Stomach (tissue), 9 donors: ENCODE data around the gene ZBTB49. TPM values are rescaled to one million over a fixed set of nuclear protein-coding genes. Genes with fewer than 3 reads are reported as not detected.
"Not testable (repeated sequence)": the region's sequence is repeated elsewhere in the genome, so short reads cannot be mapped to it uniquely, and the experiment has no call there.

ENCODE experiments used
- DNase-seq, 2 donors: peaks; one replicate each; pipeline versions ENCODE4 v3.0.0 to v3.0.0-alpha.2; 2013 to 2019
- H3K27ac ChIP-seq, 5 donors: fragments of 200-600 bp in 4 of 5; sonication (generic) in 4 of 5; one replicate each; pipeline ENCODE4 v1.5.1; 2013 to 2019; ENCODE audit warnings: mild to moderate bottlenecking in 1 of 5, moderate library complexity in 1 of 5
- H3K27me3 ChIP-seq, 3 donors: fragments of 200-600 bp; sonication (generic); one replicate each; pipeline ENCODE4 v1.5.1; 2017 to 2019; ENCODE audit warnings: mixed run types in 1 of 3
- H3K36me3 ChIP-seq, 4 donors: fragments of 200-600 bp; sonication (generic); 1 replicate in 3 of 4; 2 replicates in 1 of 4; pipeline ENCODE4 v1.5.1; 2016 to 2019
- H3K4me1 ChIP-seq, 4 donors: fragments of 200-600 bp; sonication (generic); one replicate each; pipeline ENCODE4 v1.5.1; 2016 to 2019
- H3K4me3 ChIP-seq, 4 donors: fragments of 200-600 bp; sonication (generic) in 3 of 4; one replicate each; pipeline ENCODE4 v1.5.1; 2016 to 2019; ENCODE audit warnings: mild to moderate bottlenecking in 1 of 4
- H3K9me3 ChIP-seq, 4 donors: fragments of 200-600 bp; sonication (generic); one replicate each; pipeline ENCODE4 v1.5.1; 2016 to 2019
- CTCF ChIP-seq, 7 experiments: fragments of 450-650 bp in 4 of 7; fragments of 200-600 bp in 3 of 7; sonication (generic) in 3 of 7; IDR thresholded peaks; one replicate each; pipeline ENCODE4 v1.5.1; 2016 to 2019; ENCODE audit warnings: antibody characterized with exemption in 7 of 7, control low read depth in 2 of 7, mild to moderate bottlenecking in 1 of 7
- EP300 ChIP-seq: sonication (generic); formaldehyde crosslinking; IDR thresholded peaks from one replicate; pipeline ENCODE4 v1.6.1; 2017; ENCODE audit warnings: antibody characterized with exemption
- POLR2A ChIP-seq, 4 donors: fragments of 450-650 bp; IDR thresholded peaks; one replicate each; pipeline ENCODE4 v1.6.1; 2016; ENCODE audit warnings: antibody characterized with exemption in 4 of 4, control low read depth in 2 of 4, mild to moderate bottlenecking in 1 of 4, moderate library complexity in 1 of 4
- POLR2AphosphoS5 ChIP-seq, 3 donors: sonication (generic); formaldehyde crosslinking; IDR thresholded peaks; one replicate each; pipeline ENCODE4 v1.6.1; 2016; ENCODE audit warnings: antibody characterized with exemption in 3 of 3
- WGBS, 5 donors: extraction: QIAGEN DNeasy Blood & Tissue Kit in 3 of 5; methylation state at CpG; one replicate each; pipeline versions ENCODE4 v1.1.5 to v1.1.7; 2013 to 2018; 5-methylcytosine and 5-hydroxymethylcytosine counted together
- intact Hi-C: fragments of 100-400 bp; cut with DNase I; formaldehyde crosslinking; loops from one replicate; pipeline ENCODE4 v1.15.1; 2023; ENCODE audit warnings: low total_unique reads
- polyA plus RNA-seq, 3 donors: library from polyadenylated mRNA; stranded (reverse); fragments of 200-250 nt; gene quantifications; one replicate each; pipeline ENCODE4 v1.2.3, GENCODE V29; 2013
- total RNA-seq, 5 donors: library from RNA; depleted of rRNA; stranded (reverse); fragments of >200 nt; gene quantifications; one replicate each; pipeline versions ENCODE4 v1.1.0 to v1.2.3, GENCODE V29; 2014 to 2016
- donor health status: healthy with polysubstance abuse.
- donor health status: Bipolar disorder and iron deficiency.
- donor health status: healthy.

ZBTB49 gene
- total and polyA plus RNA-seq, 8 donors, result 0.29 to 7.6 (median 2.7) TPM; not detected in 1

GRCh38 chr4:4341861-4342650, 52.0 kb downstream of the ZBTB49 start:
- H3K27ac ChIP-seq, result no peak overlapping the region
- H3K4me1 ChIP-seq, result no peaks in the 10 kb centered on the region
- no peak for DNase-seq
- intact Hi-C loops, result no loop called here
- H3K27me3 ChIP-seq, result peaks cover 0 to 25% (median 5%) of the 10 kb centered on the region in 3 donors
- TF ChIP-seq EP300 (no peak), CTCF (IDR thresholded peaks at IDR 0.05) (no peak), POLR2A (IDR thresholded peaks at IDR 0.05) (no peak), POLR2AphosphoS5 (IDR thresholded peaks at IDR 0.05) (no peak)
- no peaks in the 10 kb centered on the region for H3K36me3 ChIP-seq
- H3K4me3 ChIP-seq, result no peak overlapping the region
- H3K9me3 ChIP-seq, result no peaks in the 10 kb centered on the region
- 87 to 94% (median 90%) methylated on average over 9 of the region's 9 CpGs for WGBS, 5 donors

GRCh38 chr4:4343038-4343437, 53.0 kb downstream of the ZBTB49 start:
- Histone ChIP-seq H3K36me3 (no peaks in the 10 kb centered on the region), H3K4me3 (no peak overlapping the region), H3K4me1 (no peaks in the 10 kb centered on the region), H3K9me3 (no peaks in the 10 kb centered on the region), H3K27ac (no peak overlapping the region), H3K27me3 (peaks cover 0 to 25% (median 5%) of the 10 kb centered on the region in 3 donors)
- intact Hi-C loops, result no loop called here
- no peak for DNase-seq
- WGBS, 5 donors, result 69 to 88% (median 76%) methylated on average over 5 of the region's 5 CpGs
- TF ChIP-seq POLR2A (IDR thresholded peaks at IDR 0.05) (no peak), POLR2AphosphoS5 (IDR thresholded peaks at IDR 0.05) (no peak), CTCF (IDR thresholded peaks at IDR 0.05) (no peak), EP300 (no peak)

- H3K27me3 ChIP-seq, result peaks cover 0 to 20% (median 5%) of the 10 kb centered on the region in 3 donors
- intact Hi-C loops, result no loop called here
- no peak overlapping the region for H3K4me3 ChIP-seq
- H3K27ac ChIP-seq, result no peak overlapping the region
- H3K36me3 ChIP-seq, result no peaks in the 10 kb centered on the region
- H3K9me3 ChIP-seq, result no peaks in the 10 kb centered on the region
- WGBS, 5 donors, result 86 to 93% (median 90%) methylated on average over 14 of the region's 14 CpGs
- TF ChIP-seq POLR2AphosphoS5 (IDR thresholded peaks at IDR 0.05) (no peak), CTCF (IDR thresholded peaks at IDR 0.05) (no peak), EP300 (no peak), POLR2A (IDR thresholded peaks at IDR 0.05) (no peak)
- H3K4me1 ChIP-seq, result no peaks in the 10 kb centered on the region
- DNase-seq, result no peak
Measured at GRCh38 chr4:4344915-4345527, 55.0 kb downstream of the ZBTB49 start.

- Histone ChIP-seq H3K27me3 (peaks cover 0 to 15% (median 5%) of the 10 kb centered on the region in 3 donors), H3K4me3 (no peak overlapping the region), H3K9me3 (no peaks in the 10 kb centered on the region), H3K36me3 (no peaks in the 10 kb centered on the region), H3K27ac (no peak overlapping the region), H3K4me1 (no peaks in the 10 kb centered on the region)
- 13 to 37% (median 19%) methylated on average over 1 of the region's 1 CpG for WGBS, 5 donors
- intact Hi-C loops, result no loop called here
- no peak for TF ChIP-seq POLR2AphosphoS5 (IDR thresholded peaks at IDR 0.05)
- no peak for TF ChIP-seq CTCF (IDR thresholded peaks at IDR 0.05)
- no peak for TF ChIP-seq POLR2A (IDR thresholded peaks at IDR 0.05)
- TF ChIP-seq EP300, result no peak
- DNase-seq, result no peak
Measured at GRCh38 chr4:4347585-4347984, 57.5 kb downstream of the ZBTB49 start.

GRCh38 chr4:4348585-4348984, 58.5 kb downstream of the ZBTB49 start:
- H3K36me3 ChIP-seq, H3K27ac ChIP-seq, H3K9me3 ChIP-seq, H3K4me3 ChIP-seq, intact Hi-C loops, H3K4me1 ChIP-seq: not testable (repeated sequence)
- peak in 1 of 2 donors; percentile 26 for DNase-seq
- H3K27me3 ChIP-seq, result peaks cover 0 to 15% (median 5%) of the 10 kb centered on the region in 3 donors
- 67 to 77% (median 72%) methylated on average over 9 of the region's 9 CpGs for WGBS, 5 donors
